ENCODE results near the gene MUC5B. TPM values are rescaled to one million over a fixed set of nuclear protein-coding genes. Genes with fewer than 3 reads are reported as not detected.
A peak's percentile ranks its signal among the peaks of the same experiment; 100 is the strongest.

Gene MUC5B
- total RNA-seq, 2 donors from 2014 or later, result not detected

- Histone ChIP-seq H3K27me3 (ENCODE audit: control insufficient read depth, insufficient read depth, low read length, poor library complexity, severe bottlenecking) (no peaks in the 10 kb centered on the region), H3K27ac (ENCODE audit: low read depth, low read length) (peak overlapping the region; percentile 68), H3K4me1 (ENCODE audit: control insufficient read depth, insufficient read depth, low read length) (no peaks in the 10 kb centered on the region), H3K9me3 (ENCODE audit: control insufficient read depth, low read length) (peaks cover 3% of the 10 kb centered on the region), H3K36me3 (ENCODE audit: control insufficient read depth, insufficient read depth, low read length) (peaks cover 7% of the 10 kb centered on the region), H3K4me3 (ENCODE audit: low read length) (no peak overlapping the region), H3K9ac (ENCODE audit: extremely low read depth, low read length, poor library complexity, severe bottlenecking) (no peak overlapping the region)
- TF ChIP-seq CTCF (conservative IDR thresholded peaks at IDR 0.05), result no peak
- Mint-ChIP-seq H3K27ac (no peak overlapping the region), H3K27me3 (ENCODE audit: insufficient read depth) (no peaks in the 10 kb centered on the region), H3K36me3 (ENCODE audit: low read depth) (peaks cover 14% of the 10 kb centered on the region), H3K9me3 (peaks cover 11% of the 10 kb centered on the region), H3K4me1 (peaks cover 3% of the 10 kb centered on the region), H3K4me3 (no peak overlapping the region)
- 59 to 69% methylated on average over 10 to 13 of the region's 13 CpGs for WGBS, 2 experiments (ENCODE audit: insufficient coverage in 1 of 2, insufficient read length in 1 of 2)
- peak; percentile 72 for DNase-seq
These were observed 48.1 kb downstream of the MUC5B start for GRCh38 chr11:1271002-1271401.

GRCh38 chr11:1271406-1271805 lies 48.5 kb downstream of the MUC5B start:
- no peak for DNase-seq
- no peak overlapping the region for H3K27ac Mint-ChIP-seq
- Histone ChIP-seq H3K9ac (ENCODE audit: extremely low read depth, low read length, poor library complexity, severe bottlenecking) (no peak overlapping the region), H3K4me3 (ENCODE audit: low read length) (no peak overlapping the region), H3K27me3 (ENCODE audit: control insufficient read depth, insufficient read depth, low read length, poor library complexity, severe bottlenecking) (no peaks in the 10 kb centered on the region), H3K9me3 (ENCODE audit: control insufficient read depth, low read length) (no peaks in the 10 kb centered on the region), H3K36me3 (ENCODE audit: control insufficient read depth, insufficient read depth, low read length) (peaks cover 10% of the 10 kb centered on the region), H3K4me1 (ENCODE audit: control insufficient read depth, insufficient read depth, low read length) (no peaks in the 10 kb centered on the region), H3K27ac (ENCODE audit: low read depth, low read length) (peak overlapping the region; percentile 68)
- no peaks in the 10 kb centered on the region for H3K27me3 Mint-ChIP-seq (ENCODE audit: insufficient read depth)
- H3K9me3 Mint-ChIP-seq, result peaks cover 7% of the 10 kb centered on the region
- TF ChIP-seq CTCF (conservative IDR thresholded peaks at IDR 0.05), result no peak
- H3K36me3 Mint-ChIP-seq (ENCODE audit: low read depth), result peaks cover 15% of the 10 kb centered on the region
- peaks cover 3% of the 10 kb centered on the region for H3K4me1 Mint-ChIP-seq
- 83 to 84% methylated on average over 9 of the region's 9 CpGs for WGBS, 2 experiments (ENCODE audit: insufficient coverage in 1 of 2, insufficient read length in 1 of 2)
- H3K4me3 Mint-ChIP-seq, result no peak overlapping the region

- H3K27me3 ChIP-seq (ENCODE audit: control insufficient read depth, insufficient read depth, low read length, poor library complexity, severe bottlenecking), result no peaks in the 10 kb centered on the region
- WGBS, 2 experiments (ENCODE audit: insufficient coverage in 1 of 2, insufficient read length in 1 of 2), result 92 to 95% methylated on average over 12 to 26 of the region's 30 CpGs
- TF ChIP-seq CTCF (conservative IDR thresholded peaks at IDR 0.05), result no peak
- no peak overlapping the region for H3K4me3 ChIP-seq (ENCODE audit: low read length)
- peaks cover 3% of the 10 kb centered on the region for H3K4me1 Mint-ChIP-seq
- peaks cover 19% of the 10 kb centered on the region for H3K36me3 Mint-ChIP-seq (ENCODE audit: low read depth)
- H3K9ac ChIP-seq (ENCODE audit: extremely low read depth, low read length, poor library complexity, severe bottlenecking), result no peak overlapping the region
- peaks cover 2% of the 10 kb centered on the region for H3K9me3 Mint-ChIP-seq
- no peaks in the 10 kb centered on the region for H3K9me3 ChIP-seq (ENCODE audit: control insufficient read depth, low read length)
- H3K27ac ChIP-seq (ENCODE audit: low read depth, low read length), result peak overlapping the region; percentile 68
- no peak for DNase-seq
- no peak overlapping the region for H3K27ac Mint-ChIP-seq
- H3K4me3 Mint-ChIP-seq, result no peak overlapping the region
- no peaks in the 10 kb centered on the region for H3K4me1 ChIP-seq (ENCODE audit: control insufficient read depth, insufficient read depth, low read length)
- H3K36me3 ChIP-seq (ENCODE audit: control insufficient read depth, insufficient read depth, low read length), result peaks cover 10% of the 10 kb centered on the region
- no peaks in the 10 kb centered on the region for H3K27me3 Mint-ChIP-seq (ENCODE audit: insufficient read depth)
These were observed 49.1 kb downstream of the MUC5B start for GRCh38 chr11:1271927-1272326.
